Heart left ventricle (tissue), 13 donors: ENCODE data around the gene SOST.

ENCODE experiments used
- POLR2A ChIP-seq, 2 donors: fragments of 450-650 bp; IDR thresholded peaks; one replicate each; pipeline ENCODE4 v1.6.1; 2017; ENCODE audit warnings: antibody characterized with exemption in 2 of 2, mild to moderate bottlenecking in 2 of 2, moderate library complexity in 2 of 2
- TF ChIP-seq, protein P1 (sequence below), 12 donors: fragments of 200-600 bp; sonication (generic) in 4 of 12; IDR thresholded peaks; one replicate each; pipeline versions ENCODE4 v1.5.0 to v1.8.0; 2018 to 2022; ENCODE audit warnings: antibody characterized with exemption in 12 of 12, mild to moderate bottlenecking in 5 of 12
- donor health status: ischemic (EF 13 %, LVEDD 7.1; RV severe dilation, severe dysfunction).
- donor health status: DM: no; HTN: yes; CAD: no.
- donor health status: DM: no; HTN: no; CAD: no.
- donor health status: ischemic (EF 25% LVEDD 6.9; RV normal size, moderate dysfunction).
- donor health status: ischemic (EF 25% LVEDD 5.7; RV mildly dilated, moderate dysfunction).
- donor health status: ischemic (EF 35%, LVEDD 5.7; RV mildly dilated, moderate dysfunction).
- donor health status: nonischemic (EF 11% LVEDD 7.7; RV severe dilation, severe dysfunction).
- donor health status: DM: yes; HTN: yes; CAD: no.
- donor health status: PGD.
- donor health status: ischemic (EF 29% LVEDD 5.4; RV normal size, mild dysfunction).
- donor health status: nonischemic (EF 23%, LVEDD 6.1; RV moderate dilation, normal function).

DNA sequence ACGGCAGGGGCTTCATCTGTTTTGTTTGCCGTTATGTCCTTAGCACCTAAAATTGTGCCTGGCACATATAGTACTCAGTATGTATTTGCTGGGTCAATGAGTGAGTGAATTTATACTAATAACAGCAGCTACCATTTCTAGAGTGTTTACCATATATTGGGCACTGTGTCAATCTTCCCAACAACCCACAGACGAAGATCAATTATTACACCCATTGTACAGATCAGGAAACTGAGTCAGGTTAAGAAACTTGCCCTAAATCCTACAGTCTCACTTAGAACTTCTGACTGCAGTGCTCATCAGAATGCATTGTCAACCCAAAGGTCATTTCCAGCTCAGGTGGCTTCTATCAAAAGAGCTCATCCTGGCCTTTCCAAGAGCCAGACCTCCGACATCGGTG is 52.4 kb downstream of the SOST start:
- TF ChIP-seq, protein P1, sequence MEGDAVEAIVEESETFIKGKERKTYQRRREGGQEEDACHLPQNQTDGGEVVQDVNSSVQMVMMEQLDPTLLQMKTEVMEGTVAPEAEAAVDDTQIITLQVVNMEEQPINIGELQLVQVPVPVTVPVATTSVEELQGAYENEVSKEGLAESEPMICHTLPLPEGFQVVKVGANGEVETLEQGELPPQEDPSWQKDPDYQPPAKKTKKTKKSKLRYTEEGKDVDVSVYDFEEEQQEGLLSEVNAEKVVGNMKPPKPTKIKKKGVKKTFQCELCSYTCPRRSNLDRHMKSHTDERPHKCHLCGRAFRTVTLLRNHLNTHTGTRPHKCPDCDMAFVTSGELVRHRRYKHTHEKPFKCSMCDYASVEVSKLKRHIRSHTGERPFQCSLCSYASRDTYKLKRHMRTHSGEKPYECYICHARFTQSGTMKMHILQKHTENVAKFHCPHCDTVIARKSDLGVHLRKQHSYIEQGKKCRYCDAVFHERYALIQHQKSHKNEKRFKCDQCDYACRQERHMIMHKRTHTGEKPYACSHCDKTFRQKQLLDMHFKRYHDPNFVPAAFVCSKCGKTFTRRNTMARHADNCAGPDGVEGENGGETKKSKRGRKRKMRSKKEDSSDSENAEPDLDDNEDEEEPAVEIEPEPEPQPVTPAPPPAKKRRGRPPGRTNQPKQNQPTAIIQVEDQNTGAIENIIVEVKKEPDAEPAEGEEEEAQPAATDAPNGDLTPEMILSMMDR (IDR thresholded peaks at IDR 0.05): no peak
- no peak for TF ChIP-seq POLR2A (IDR thresholded peaks at IDR 0.05)
